GM12891 (cell line): ENCODE measurements around the gene MSRB3.

Experiments used
- POLR2A ChIP-seq: IDR thresholded peaks from 2 replicates; pipeline ENCODE4 v1.6.1; 2011; ENCODE audit warnings: low read depth, low read length, control low read depth
- POLR2AphosphoS5 ChIP-seq: IDR thresholded peaks from 2 replicates; pipeline ENCODE4 v1.6.1; 2011; ENCODE audit warnings: low read depth, low read length, control low read depth

DNA sequence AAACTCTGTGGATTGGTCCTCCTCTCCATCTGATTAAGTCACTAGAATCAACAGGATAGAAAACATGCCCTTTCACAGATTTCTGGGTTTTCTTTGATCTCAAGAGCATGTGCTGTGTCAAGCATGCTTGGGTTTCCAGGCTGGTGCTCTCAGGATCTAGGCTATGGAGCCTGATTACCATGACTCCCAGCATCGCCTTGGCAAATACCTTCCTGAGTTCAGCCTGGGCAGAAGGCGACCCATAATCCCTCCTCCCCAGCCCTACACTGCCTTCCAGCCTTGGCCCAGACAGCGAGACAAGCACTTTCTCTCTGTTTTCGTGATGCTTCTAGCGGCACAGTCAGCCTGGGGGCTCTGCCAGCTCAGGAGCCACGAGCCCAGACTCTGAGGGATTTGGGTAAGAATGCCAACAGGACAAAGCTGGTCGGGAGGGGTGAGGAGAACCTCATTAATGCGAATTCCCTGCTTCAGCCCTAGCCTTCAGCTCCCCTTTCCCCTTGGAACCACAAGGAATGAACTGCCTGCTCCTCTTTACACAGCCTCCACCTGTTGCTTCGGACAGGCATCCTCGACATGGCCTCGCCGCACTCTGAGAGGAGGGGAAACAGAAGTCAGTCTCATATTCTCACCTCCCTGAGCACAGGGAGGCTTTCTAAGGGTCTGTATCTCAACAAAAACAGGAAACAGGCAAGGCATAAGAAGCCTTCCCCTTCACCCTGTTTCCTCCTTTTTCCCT lies 227.1 kb downstream of the MSRB3 start:
- TF ChIP-seq POLR2AphosphoS5 (no peak), POLR2A (no peak)
